Skeletal muscle tissue (tissue), 4 donors: ENCODE results near the gene CHST11. TPM values are rescaled to one million over a fixed set of nuclear protein-coding genes. Genes with fewer than 3 reads are reported as not detected.
"Not testable (repeated sequence)": the region's sequence is repeated elsewhere in the genome, so short reads cannot be mapped to it uniquely, and the experiment has no call there.

Experiments used
- H3K27ac ChIP-seq: one replicate; pipeline ENCODE4 v1.7.0; 2013; ENCODE audit warnings: mild to moderate bottlenecking, low read depth, low read length, inconsistent platforms
- H3K27me3 ChIP-seq, 3 donors: one replicate each; pipeline ENCODE4 v1.7.0; 2013; ENCODE audit warnings: low read length in 3 of 3; ENCODE audit not compliant: control insufficient read depth in 3 of 3, insufficient read depth in 3 of 3
- H3K36me3 ChIP-seq, 3 donors: one replicate each; pipeline ENCODE4 v1.7.0; 2013; ENCODE audit warnings: low read length in 3 of 3; ENCODE audit not compliant: control insufficient read depth in 3 of 3, insufficient read depth in 3 of 3
- H3K4me1 ChIP-seq, 3 donors: one replicate each; pipeline ENCODE4 v1.7.0; 2013; ENCODE audit warnings: low read length in 3 of 3, mild to moderate bottlenecking in 3 of 3; ENCODE audit not compliant: control insufficient read depth in 3 of 3, insufficient read depth in 3 of 3
- H3K4me3 ChIP-seq, 3 donors: one replicate each; pipeline ENCODE4 v1.7.0; 2013; ENCODE audit warnings: low read length in 3 of 3
- H3K9ac ChIP-seq, 3 donors: one replicate each; pipeline ENCODE4 v1.7.0; 2013; ENCODE audit warnings: low read length in 3 of 3, mild to moderate bottlenecking in 3 of 3, moderate library complexity in 2 of 3, low read depth in 1 of 3
- H3K9me3 ChIP-seq, 3 donors: one replicate each; pipeline ENCODE4 v1.7.0; 2013; ENCODE audit warnings: low read length in 3 of 3; ENCODE audit not compliant: control insufficient read depth in 3 of 3
- total RNA-seq: library from RNA; depleted of rRNA; stranded (reverse); fragments of >200 nt; gene quantifications from one replicate; pipeline ENCODE4 v1.2.3, GENCODE V29; 2014
- donor health status: Osteomylitis.

Gene CHST11
- total RNA-seq, 1 donor from 2014 or later, result 2.1 TPM

DNA sequence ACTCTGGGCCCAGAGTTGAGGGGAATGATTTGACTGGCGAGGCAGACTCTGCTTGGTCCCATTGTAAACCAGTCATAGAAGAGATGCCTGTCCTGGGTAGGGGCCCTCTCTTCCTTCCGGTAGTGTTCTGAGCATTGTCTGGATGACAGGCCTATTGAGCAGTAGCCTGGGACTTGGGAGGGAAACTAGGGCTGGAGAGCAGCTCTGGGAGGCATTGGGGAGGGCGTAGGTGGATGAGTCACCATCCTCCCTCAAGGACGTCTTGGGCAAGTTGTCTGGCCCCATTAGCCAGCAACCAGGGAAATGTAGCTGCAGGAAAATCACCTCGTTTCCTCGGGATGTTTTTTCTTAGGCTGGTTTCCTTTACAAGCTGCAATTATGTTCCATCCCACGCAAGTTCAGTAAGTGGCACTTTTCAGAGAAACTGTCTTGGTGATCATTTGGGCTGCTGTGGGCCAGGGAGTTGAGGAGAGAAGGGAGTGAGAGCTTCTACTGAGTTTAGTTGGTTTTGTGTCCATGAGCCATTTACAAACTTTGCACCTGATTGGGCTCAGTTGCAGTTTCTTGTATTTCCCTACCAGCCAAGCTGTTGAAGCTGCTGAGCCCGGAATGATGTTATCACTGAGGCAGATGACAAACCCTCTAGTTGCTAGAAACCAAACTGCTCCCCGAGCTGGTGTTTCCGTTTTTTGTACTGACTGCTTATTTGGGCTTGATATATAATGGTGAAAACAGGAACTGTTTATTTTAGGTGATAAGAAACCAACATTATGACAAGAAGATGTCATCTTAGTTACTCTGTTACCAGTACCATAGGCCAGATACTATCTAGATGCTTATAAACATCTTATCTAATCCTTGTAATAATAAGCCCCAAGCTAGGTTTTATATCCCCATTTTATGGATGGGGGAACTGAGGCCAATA lies 147.6 kb downstream of the CHST11 start:
- no peak overlapping the region for H3K9ac ChIP-seq

DNA sequence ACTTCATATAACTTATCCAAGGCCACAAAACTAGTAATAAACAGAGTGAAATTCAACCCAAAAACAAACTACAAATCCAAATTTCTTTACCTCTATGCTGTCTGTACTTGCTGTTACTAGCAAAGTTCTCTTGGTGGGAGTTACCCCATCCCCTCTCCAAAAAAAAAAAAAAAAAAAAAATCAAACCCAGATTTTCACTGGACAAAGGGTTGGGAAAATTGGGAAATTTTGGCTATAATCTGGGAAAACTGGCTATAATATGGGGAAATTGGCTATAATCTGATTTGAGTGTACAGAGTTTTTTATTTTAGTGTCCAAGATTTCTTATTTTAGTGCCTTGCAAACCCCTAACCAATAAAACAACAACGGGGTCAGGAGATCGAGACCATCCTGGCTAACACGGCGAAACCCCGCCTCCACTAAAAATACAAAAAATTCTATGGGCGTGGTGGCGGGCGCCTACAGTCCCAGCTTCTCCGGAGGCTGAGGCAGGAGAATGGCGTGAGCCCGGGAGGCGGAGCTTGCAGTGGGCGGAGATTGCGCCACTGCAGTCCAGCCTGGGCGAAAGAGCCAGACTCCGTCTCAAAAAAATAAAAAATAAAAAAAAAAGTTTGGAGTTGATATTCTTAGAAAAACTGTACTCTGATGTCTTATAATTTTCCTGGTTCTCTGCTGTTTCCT lies 148.4 kb downstream of the CHST11 start:
- H3K4me3 ChIP-seq, result no peak overlapping the region
- peaks cover 5 to 11% (median 11%) of the 10 kb centered on the region in 3 donors for H3K4me1 ChIP-seq
- no peak overlapping the region for H3K9ac ChIP-seq
- H3K27me3 ChIP-seq, result no peaks in the 10 kb centered on the region
- H3K36me3 ChIP-seq, result no peaks in the 10 kb centered on the region
- no peaks in the 10 kb centered on the region for H3K9me3 ChIP-seq
- peak overlapping the region; percentile 57 for H3K27ac ChIP-seq

More for the DNA sequence above, 147.6 kb downstream of the CHST11 start:
- Histone ChIP-seq H3K27me3 (no peaks in the 10 kb centered on the region), H3K4me1 (peaks cover 5 to 11% (median 11%) of the 10 kb centered on the region in 3 donors), H3K4me3 (no peak overlapping the region), H3K9me3 (no peaks in the 10 kb centered on the region), H3K36me3 (no peaks in the 10 kb centered on the region), H3K27ac (peak overlapping the region; percentile 57)

- Histone ChIP-seq H3K36me3 (no peaks in the 10 kb centered on the region), H3K4me1 (peaks cover 5 to 11% (median 11%) of the 10 kb centered on the region in 3 donors), H3K27me3 (no peaks in the 10 kb centered on the region), H3K27ac (peak overlapping the region; percentile 57), H3K9me3 (no peaks in the 10 kb centered on the region), H3K9ac (no peak overlapping the region), H3K4me3 (no peak overlapping the region)
Measured at GRCh38 chr12:104605685-104606084, 148.9 kb downstream of the CHST11 start.

DNA sequence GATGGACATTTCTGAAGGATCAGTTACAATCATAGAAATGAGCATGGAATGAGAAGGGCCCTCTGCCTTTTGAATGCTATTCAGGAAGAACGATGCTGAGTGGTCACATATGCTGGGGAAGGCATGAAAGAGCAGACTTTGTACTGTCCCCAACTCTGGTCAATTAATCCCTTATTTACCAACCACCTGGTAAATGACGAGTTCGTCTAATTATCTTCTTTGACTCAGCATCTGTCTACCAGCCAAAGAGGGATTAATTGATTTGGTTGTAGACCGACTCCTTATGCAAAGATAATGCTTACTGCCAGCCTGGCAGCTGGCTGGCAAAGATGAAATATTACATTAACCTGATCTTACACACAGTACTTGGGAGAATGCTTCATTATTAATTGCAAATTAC lies 152.2 kb downstream of the CHST11 start:
- H3K4me1 ChIP-seq, result peaks cover 0 to 6% (median 2%) of the 10 kb centered on the region in 3 donors
- no peaks in the 10 kb centered on the region for H3K36me3 ChIP-seq
- no peak overlapping the region for H3K9ac ChIP-seq
- H3K4me3 ChIP-seq, result no peak overlapping the region
- H3K9me3 ChIP-seq, result no peaks in the 10 kb centered on the region
- no peaks in the 10 kb centered on the region for H3K27me3 ChIP-seq
- no peak overlapping the region for H3K27ac ChIP-seq

- Histone ChIP-seq H3K9me3 (no peaks in the 10 kb centered on the region), H3K4me1 (peaks cover 0 to 5% (median 0%) of the 10 kb centered on the region in 3 donors), H3K27ac (no peak overlapping the region), H3K9ac (no peak overlapping the region), H3K4me3 (no peak overlapping the region), H3K27me3 (no peaks in the 10 kb centered on the region), H3K36me3 (no peaks in the 10 kb centered on the region)
Measured at GRCh38 chr12:104609445-104609844, 152.7 kb downstream of the CHST11 start.

GRCh38 chr12:104610513-104611235 lies 153.9 kb downstream of the CHST11 start:
- H3K27me3 ChIP-seq, result no peaks in the 10 kb centered on the region
- H3K9ac ChIP-seq, result no peak overlapping the region
- H3K4me3 ChIP-seq, result no peak overlapping the region
- H3K4me1 ChIP-seq, result peaks cover 0 to 5% (median 0%) of the 10 kb centered on the region in 3 donors
- no peaks in the 10 kb centered on the region for H3K36me3 ChIP-seq
- no peak overlapping the region for H3K27ac ChIP-seq
- no peaks in the 10 kb centered on the region for H3K9me3 ChIP-seq

- H3K4me1 ChIP-seq, result no peaks in the 10 kb centered on the region
Measured at GRCh38 chr12:104611671-104612070, 154.9 kb downstream of the CHST11 start.

DNA sequence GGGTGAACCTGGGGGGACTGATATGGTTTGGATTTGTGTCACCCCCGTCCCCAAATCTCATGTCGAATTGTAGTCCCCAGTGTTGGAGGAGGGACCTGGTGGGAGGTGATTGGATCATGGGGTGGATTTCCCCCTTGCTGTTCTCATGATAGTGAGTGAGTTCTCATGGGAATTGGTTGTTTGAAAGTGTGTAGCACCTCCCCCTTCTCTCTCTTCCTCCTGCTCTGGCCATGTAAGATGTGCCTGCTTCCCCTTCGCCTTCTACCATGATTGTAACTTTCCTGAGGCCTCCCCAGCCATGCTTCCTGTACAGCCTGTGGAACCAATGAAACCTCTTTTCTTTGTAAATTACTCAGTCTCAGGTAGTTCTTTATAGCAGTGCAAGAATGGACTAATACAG lies 156.6 kb downstream of the CHST11 start:
- not testable (repeated sequence) for H3K4me1 ChIP-seq, H3K4me3 ChIP-seq, H3K27me3 ChIP-seq, H3K9ac ChIP-seq, H3K36me3 ChIP-seq, H3K27ac ChIP-seq, H3K9me3 ChIP-seq

More at GRCh38 chr12:104611671-104612070, 154.9 kb downstream of the CHST11 start:
- Histone ChIP-seq H3K4me3 (no peak overlapping the region), H3K9ac (no peak overlapping the region), H3K36me3 (no peaks in the 10 kb centered on the region), H3K9me3 (no peaks in the 10 kb centered on the region), H3K27ac (no peak overlapping the region), H3K27me3 (no peaks in the 10 kb centered on the region)

- H3K27me3 ChIP-seq, result no peaks in the 10 kb centered on the region
- no peak overlapping the region for H3K27ac ChIP-seq
- H3K4me1 ChIP-seq, result no peaks in the 10 kb centered on the region
- no peak overlapping the region for H3K4me3 ChIP-seq
- H3K9ac ChIP-seq, result no peak overlapping the region
- no peaks in the 10 kb centered on the region for H3K9me3 ChIP-seq
- H3K36me3 ChIP-seq, result no peaks in the 10 kb centered on the region
Measured at GRCh38 chr12:104615048-104615561, 158.4 kb downstream of the CHST11 start.
